ENCODE data around the gene PLEKHM1.
"Not testable (repeated sequence)": the region's sequence is repeated elsewhere in the genome, so short reads cannot be mapped to it uniquely, and the experiment has no call there.

DNA sequence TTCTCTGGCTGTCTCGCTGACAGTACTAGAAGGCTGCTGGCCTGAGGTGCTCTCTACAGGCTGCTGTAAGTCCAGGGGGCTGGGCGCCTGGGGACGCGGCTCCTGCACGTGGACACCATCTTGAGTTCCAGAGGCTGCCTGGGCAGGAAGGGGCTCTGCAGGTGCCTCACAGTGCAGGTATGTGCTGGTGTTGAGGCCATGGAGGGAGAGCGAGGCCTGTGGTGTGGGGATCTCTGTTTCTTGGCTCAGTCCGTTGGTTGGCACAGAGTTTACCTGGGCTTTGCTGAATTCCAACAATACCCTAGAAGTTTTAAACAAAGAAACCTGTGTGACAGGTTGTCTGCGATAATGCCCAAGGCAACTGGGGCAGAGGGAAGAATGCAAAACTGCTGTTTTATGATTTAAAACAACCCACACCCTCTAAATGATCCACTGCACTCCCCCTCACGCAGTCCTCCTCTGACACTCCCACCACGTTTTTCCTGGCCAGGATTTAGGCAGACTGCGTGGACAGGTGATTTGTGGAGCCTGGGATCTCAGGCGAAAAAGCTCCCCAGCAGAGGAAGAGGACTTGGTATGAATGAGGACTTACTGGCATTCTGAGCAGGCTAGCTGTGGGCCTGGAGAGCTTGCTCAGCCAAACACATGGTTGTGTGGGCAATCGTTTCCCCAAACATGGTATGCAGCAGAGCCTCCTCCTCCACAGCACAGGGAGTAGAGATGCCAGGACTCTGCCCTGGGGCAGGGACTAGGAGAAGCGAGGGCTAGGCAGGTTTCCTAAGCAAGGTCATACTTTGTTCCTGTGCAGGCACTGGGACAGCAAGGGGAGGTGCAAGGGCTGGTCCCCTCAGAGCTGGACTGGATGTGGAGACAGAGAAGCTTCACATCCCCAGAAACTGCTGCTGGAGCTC lies 22.0 kb downstream of the PLEKHM1 start:
- TF ChIP-seq, protein P1, sequence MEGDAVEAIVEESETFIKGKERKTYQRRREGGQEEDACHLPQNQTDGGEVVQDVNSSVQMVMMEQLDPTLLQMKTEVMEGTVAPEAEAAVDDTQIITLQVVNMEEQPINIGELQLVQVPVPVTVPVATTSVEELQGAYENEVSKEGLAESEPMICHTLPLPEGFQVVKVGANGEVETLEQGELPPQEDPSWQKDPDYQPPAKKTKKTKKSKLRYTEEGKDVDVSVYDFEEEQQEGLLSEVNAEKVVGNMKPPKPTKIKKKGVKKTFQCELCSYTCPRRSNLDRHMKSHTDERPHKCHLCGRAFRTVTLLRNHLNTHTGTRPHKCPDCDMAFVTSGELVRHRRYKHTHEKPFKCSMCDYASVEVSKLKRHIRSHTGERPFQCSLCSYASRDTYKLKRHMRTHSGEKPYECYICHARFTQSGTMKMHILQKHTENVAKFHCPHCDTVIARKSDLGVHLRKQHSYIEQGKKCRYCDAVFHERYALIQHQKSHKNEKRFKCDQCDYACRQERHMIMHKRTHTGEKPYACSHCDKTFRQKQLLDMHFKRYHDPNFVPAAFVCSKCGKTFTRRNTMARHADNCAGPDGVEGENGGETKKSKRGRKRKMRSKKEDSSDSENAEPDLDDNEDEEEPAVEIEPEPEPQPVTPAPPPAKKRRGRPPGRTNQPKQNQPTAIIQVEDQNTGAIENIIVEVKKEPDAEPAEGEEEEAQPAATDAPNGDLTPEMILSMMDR (conservative IDR thresholded peaks at IDR 0.05): not testable (repeated sequence)
- not testable (repeated sequence) for TF ChIP-seq ZFX (IDR thresholded peaks at IDR 0.05)

Data from C4-2B (cell line).